ENCODE measurements around the gene TMEM86B. TPM values are rescaled to one million over a fixed set of nuclear protein-coding genes. Genes with fewer than 3 reads are reported as not detected.

The TMEM86B gene
- total RNA-seq, 1 donor from 2014 or later, result 3.9 TPM

GRCh38 chr19:55250262-55251036, 21.9 kb upstream of the TMEM86B start:
- Histone ChIP-seq H3K4me2 (ENCODE audit: low read length) (no peak overlapping the region), H3K9me3 (ENCODE audit: insufficient read depth, low read depth, low read length) (no peaks in the 10 kb centered on the region), H3K4me3 (ENCODE audit: insufficient read depth, low read depth, low read length) (no peak overlapping the region), H4K20me1 (ENCODE audit: insufficient read depth, low read length) (peaks cover 97% of the 10 kb centered on the region), H3K9ac (ENCODE audit: low read length) (no peak overlapping the region), H3K27ac (ENCODE audit: low read depth, low read length) (no peak overlapping the region), H3K36me3 (ENCODE audit: insufficient read depth, low read length) (no peaks in the 10 kb centered on the region), H3K4me1 (ENCODE audit: insufficient read depth, low read length) (peaks cover 21% of the 10 kb centered on the region), H2AFZ (ENCODE audit: low read depth, low read length) (no peak overlapping the region), H3K27me3 (ENCODE audit: insufficient read depth, low read length) (no peaks in the 10 kb centered on the region), H3K79me2 (ENCODE audit: insufficient read depth, low read length) (peaks cover 95% of the 10 kb centered on the region)
- DNase-seq (ENCODE audit: low read depth), result no peak
- no peak overlapping the region for H3K27ac Mint-ChIP-seq (ENCODE audit: unreplicated experiment)
- no peaks in the 10 kb centered on the region for H3K27me3 Mint-ChIP-seq (ENCODE audit: low read depth, unreplicated experiment)
- FAIRE-seq, result no peak
- peaks cover 8% of the 10 kb centered on the region for H3K36me3 Mint-ChIP-seq (ENCODE audit: low read depth, unreplicated experiment)
- no peak overlapping the region for H3K4me3 Mint-ChIP-seq (ENCODE audit: unreplicated experiment)
- peaks cover 25% of the 10 kb centered on the region for H3K4me1 Mint-ChIP-seq (ENCODE audit: low read depth, unreplicated experiment)
- H3K9me3 Mint-ChIP-seq (ENCODE audit: unreplicated experiment), result no peaks in the 10 kb centered on the region
- TF ChIP-seq EZH2 (IDR thresholded peaks at IDR 0.05; ENCODE audit: insufficient read depth, low read length) (no peak), CTCF (IDR thresholded peaks at IDR 0.05; ENCODE audit: insufficient read depth, low read depth, low read length) (no peak)

GRCh38 chr19:55249841-55250240, 21.3 kb upstream of the TMEM86B start:
- Mint-ChIP-seq H3K36me3 (ENCODE audit: low read depth, unreplicated experiment) (peaks cover 8% of the 10 kb centered on the region), H3K4me3 (ENCODE audit: unreplicated experiment) (no peak overlapping the region), H3K27ac (ENCODE audit: unreplicated experiment) (no peak overlapping the region), H3K4me1 (ENCODE audit: low read depth, unreplicated experiment) (peaks cover 25% of the 10 kb centered on the region), H3K27me3 (ENCODE audit: low read depth, unreplicated experiment) (no peaks in the 10 kb centered on the region), H3K9me3 (ENCODE audit: unreplicated experiment) (no peaks in the 10 kb centered on the region)
- H3K4me2 ChIP-seq (ENCODE audit: low read length), result no peak overlapping the region
- TF ChIP-seq EZH2 (IDR thresholded peaks at IDR 0.05; ENCODE audit: insufficient read depth, low read length) (no peak), CTCF (IDR thresholded peaks at IDR 0.05; ENCODE audit: insufficient read depth, low read depth, low read length) (no peak)
- H3K27me3 ChIP-seq (ENCODE audit: insufficient read depth, low read length), result no peaks in the 10 kb centered on the region
- peaks cover 92% of the 10 kb centered on the region for H4K20me1 ChIP-seq (ENCODE audit: insufficient read depth, low read length)
- peaks cover 89% of the 10 kb centered on the region for H3K79me2 ChIP-seq (ENCODE audit: insufficient read depth, low read length)
- H3K9ac ChIP-seq (ENCODE audit: low read length), result no peak overlapping the region
- peaks cover 19% of the 10 kb centered on the region for H3K4me1 ChIP-seq (ENCODE audit: insufficient read depth, low read length)
- no peak overlapping the region for H2AFZ ChIP-seq (ENCODE audit: low read depth, low read length)
- no peaks in the 10 kb centered on the region for H3K36me3 ChIP-seq (ENCODE audit: insufficient read depth, low read length)
- FAIRE-seq (no peak), DNase-seq (ENCODE audit: low read depth) (no peak)
- no peak overlapping the region for H3K27ac ChIP-seq (ENCODE audit: low read depth, low read length)
- H3K4me3 ChIP-seq (ENCODE audit: insufficient read depth, low read depth, low read length), result no peak overlapping the region
- H3K9me3 ChIP-seq (ENCODE audit: insufficient read depth, low read depth, low read length), result no peaks in the 10 kb centered on the region

GRCh38 chr19:55248704-55249103, 20.1 kb upstream of the TMEM86B start:
- Mint-ChIP-seq H3K4me3 (ENCODE audit: unreplicated experiment) (no peak overlapping the region), H3K9me3 (ENCODE audit: unreplicated experiment) (no peaks in the 10 kb centered on the region), H3K4me1 (ENCODE audit: low read depth, unreplicated experiment) (peaks cover 21% of the 10 kb centered on the region), H3K36me3 (ENCODE audit: low read depth, unreplicated experiment) (peaks cover 8% of the 10 kb centered on the region), H3K27me3 (ENCODE audit: low read depth, unreplicated experiment) (no peaks in the 10 kb centered on the region), H3K27ac (ENCODE audit: unreplicated experiment) (no peak overlapping the region)
- H3K4me3 ChIP-seq (ENCODE audit: insufficient read depth, low read depth, low read length), result no peak overlapping the region
- no peaks in the 10 kb centered on the region for H3K9me3 ChIP-seq (ENCODE audit: insufficient read depth, low read depth, low read length)
- H3K9ac ChIP-seq (ENCODE audit: low read length), result no peak overlapping the region
- H3K79me2 ChIP-seq (ENCODE audit: insufficient read depth, low read length), result peaks cover 77% of the 10 kb centered on the region
- no peak for FAIRE-seq
- no peak overlapping the region for H2AFZ ChIP-seq (ENCODE audit: low read depth, low read length)
- peaks cover 16% of the 10 kb centered on the region for H3K4me1 ChIP-seq (ENCODE audit: insufficient read depth, low read length)
- H3K27ac ChIP-seq (ENCODE audit: low read depth, low read length), result no peak overlapping the region
- H4K20me1 ChIP-seq (ENCODE audit: insufficient read depth, low read length), result peaks cover 91% of the 10 kb centered on the region
- H3K4me2 ChIP-seq (ENCODE audit: low read length), result no peak overlapping the region
- TF ChIP-seq EZH2 (IDR thresholded peaks at IDR 0.05; ENCODE audit: insufficient read depth, low read length), result no peak
- no peak for TF ChIP-seq CTCF (IDR thresholded peaks at IDR 0.05; ENCODE audit: insufficient read depth, low read depth, low read length)
- DNase-seq (ENCODE audit: low read depth), result no peak
- H3K36me3 ChIP-seq (ENCODE audit: insufficient read depth, low read length), result peaks cover 2% of the 10 kb centered on the region
- no peaks in the 10 kb centered on the region for H3K27me3 ChIP-seq (ENCODE audit: insufficient read depth, low read length)
